GM18526 (cell line): ENCODE data around the gene LLCFC1.

ENCODE experiments used
- POLR2A ChIP-seq: IDR thresholded peaks from 3 replicates; pipeline ENCODE4 v1.6.1; 2011; ENCODE audit not compliant: insufficient read length; ENCODE audit errors: extremely low read depth

LLCFC1 gene

DNA sequence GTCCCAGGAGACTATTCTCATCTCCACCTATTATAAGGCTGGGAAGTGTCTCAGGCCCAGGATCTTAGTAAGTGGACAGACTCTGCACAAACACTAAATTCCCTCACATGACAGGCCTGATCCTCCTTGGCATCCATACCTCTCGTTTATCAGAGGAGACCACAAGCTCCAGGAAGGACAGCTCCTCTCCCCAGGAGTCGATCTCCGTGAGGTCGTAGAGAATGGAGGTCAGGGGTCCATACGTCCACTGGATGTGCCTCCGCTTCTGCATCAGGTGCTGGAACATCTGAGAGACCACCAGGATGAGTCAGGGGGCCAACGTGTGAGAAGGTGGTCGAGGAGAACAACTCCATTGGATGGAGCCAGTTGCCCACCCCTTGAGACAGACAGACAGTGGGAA lies 11.3 kb upstream of the LLCFC1 start:
- TF ChIP-seq POLR2A = no peak

DNA sequence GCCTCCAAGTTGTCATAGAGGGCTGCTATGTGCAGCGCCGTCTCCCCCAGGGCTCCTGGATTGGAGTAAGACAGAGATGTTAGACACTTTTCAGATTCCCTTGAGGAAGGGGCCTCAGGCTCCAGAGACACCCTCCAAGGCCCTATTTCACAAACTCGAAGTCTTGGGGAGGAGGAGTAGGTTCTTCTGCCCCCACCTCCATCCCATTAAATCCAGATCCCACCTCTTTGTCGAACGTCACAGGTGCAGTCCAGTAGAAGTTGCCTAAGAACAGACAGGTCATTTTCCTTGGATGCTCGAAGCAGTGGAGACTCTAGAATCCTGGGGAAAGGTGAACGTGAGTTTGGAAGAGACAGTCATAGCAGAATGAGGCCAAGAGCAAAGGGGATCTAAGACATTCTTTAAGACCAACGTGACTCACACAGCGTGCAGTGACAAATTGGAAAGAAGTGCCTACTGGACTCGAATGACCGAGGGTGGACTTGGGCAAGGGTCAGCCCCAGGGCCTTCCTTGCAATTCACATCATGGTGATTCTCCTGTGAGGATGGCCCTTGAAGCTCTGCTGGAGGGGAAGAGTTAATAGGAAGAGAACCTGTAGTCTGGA lies 9.1 kb upstream of the LLCFC1 start:
- no peak for TF ChIP-seq POLR2A

DNA sequence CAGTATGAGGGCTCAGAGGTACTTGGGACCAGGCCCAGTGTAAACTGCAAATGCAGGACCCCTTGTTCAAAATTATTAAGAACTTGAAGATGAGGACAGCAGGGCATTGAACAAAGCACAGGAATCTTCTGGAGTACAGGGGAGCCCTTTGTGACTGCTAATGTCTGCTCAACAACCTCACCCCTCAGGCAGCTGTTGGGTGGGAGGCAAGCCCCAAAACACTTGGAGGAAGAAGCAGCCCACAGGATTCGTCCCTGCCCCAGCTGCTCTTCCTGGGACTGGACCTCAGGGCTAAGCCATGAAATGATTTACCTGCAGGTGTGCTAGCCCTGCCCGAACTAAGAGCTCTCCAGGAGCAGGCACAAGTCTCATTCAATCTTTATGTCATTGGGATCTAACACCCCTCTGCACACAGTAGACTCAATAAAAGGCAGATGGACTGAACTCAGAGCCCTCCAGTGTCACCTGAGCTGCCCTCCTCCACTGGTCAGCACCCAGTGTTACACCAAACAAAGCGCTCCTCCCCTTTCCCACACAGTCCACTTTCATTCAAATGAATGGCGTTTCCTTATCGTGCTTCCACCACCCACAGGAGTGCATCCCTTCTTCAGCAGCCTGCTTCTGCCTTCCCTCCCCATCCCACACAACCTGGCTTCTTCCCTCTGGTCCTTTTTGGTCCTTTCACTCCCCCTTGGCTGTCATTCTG lies 6.7 kb upstream of the LLCFC1 start:
- TF ChIP-seq POLR2A = no peak

DNA sequence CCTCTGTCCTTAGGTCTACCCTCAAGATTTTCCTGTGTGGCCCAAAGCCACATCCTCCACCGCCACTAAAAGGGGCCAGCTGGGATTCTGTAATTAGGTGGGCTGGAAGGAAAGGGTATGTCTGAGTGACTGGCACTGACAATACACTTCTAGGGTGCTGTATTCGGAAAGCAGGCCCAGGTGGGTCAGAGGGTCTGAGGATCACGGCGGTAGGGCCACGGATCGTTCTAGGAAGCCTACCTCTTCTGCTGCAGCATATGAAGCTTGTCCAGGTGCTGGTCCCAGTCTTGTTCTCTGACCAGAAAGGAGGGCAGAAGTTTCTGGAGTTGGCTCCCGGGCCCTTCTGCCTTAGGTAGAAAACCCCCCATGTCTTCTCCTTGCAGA lies 6.2 kb upstream of the LLCFC1 start:
- no peak for TF ChIP-seq POLR2A

DNA sequence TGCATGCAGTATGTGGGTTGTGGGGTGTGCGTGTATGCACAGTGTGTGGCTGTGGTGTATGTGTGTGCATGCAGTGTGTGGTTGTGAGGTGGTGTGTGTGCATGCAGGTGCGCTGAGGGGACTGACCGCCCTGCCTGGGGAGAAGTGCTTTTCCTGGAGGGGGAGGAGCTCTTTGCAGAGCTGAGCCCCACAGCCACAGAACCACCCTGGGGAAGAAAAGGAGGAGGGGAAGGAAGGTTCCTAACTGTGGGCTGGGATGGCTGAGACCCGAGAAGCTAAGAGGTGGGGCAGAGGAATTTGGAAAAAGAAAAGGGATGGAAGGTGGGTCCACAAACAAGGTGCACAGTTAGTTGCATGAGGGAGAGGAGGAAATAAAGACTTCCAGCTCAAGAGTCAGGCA lies 5.7 kb upstream of the LLCFC1 start, which contains the start of gene TRPV5:
Gene TRPV5 (minus strand): TSS at position 123 of the 400 bp plus-strand sequence. CDS start 287 bp downstream, outside the sequence.
- TF ChIP-seq POLR2A = no peak

DNA sequence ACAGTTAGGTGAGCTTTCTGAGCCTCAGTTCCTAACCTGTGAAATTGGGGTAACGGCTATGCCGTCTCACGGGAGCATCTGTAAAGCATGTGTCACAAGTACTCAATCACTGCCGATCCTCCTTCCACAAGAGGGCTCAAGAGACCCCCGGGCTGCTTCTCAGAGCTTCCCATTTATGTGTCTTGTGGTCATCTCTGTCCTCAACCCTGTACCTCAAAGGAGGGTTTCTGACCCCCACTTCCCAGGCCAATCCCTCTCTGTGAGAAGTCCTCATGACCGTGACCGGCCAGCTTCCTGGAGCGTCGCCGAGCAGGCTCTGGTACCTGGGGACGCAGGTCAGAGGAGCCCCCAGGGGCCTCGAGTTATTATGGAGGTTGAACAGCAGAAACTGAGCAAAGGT lies 5.2 kb upstream of the LLCFC1 start:
- no peak for TF ChIP-seq POLR2A

DNA sequence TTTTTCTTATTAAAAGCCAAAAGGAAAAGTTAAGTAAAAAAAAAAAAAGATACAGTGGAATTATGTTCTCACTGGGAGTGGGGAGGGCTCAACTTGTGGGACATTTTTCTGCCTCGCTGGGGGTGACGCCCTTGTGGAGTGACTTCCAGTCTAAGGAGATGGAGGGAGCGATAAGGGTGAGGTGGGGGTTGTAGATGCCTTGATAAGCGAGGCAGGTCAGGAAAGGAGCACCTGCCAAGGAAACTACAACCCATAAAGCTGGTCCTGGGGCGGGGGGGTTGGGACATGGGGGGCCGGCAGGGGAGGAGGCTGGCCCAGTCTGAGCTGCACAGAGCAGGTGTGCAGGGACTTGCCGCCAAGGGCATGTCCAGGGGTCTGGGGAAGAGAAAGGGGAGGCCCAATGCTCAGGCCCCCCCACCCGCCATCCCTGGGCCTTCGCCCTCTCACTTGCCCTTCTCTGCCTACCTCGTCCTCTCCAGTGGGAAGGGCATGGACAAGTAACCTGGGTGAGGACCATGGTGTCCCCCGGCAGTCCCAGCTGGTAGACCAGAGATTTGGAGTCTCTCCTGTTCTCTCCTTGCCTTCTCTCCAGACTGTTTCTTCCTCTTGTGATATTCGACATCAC lies 3.2 kb upstream of the LLCFC1 start:
- TF ChIP-seq POLR2A = no peak

DNA sequence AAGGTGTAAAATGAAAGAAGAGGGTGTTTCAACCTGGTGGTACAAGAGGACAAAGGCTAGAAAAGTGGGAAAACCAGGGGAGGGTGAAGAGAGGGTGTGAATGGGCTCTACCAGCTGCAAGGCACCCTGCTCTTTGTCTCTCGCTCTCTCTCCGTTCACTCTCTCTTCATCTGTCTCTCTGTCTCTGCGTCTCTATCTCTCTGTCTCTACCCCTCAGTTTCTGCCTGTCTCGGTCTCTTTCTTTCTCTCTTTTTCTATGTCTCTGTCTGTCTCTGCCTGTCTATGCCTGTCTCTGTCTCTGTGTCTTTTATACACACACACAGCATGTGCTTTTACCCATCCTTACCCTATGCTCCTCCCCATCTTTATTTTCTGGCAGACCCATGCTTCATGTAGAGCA lies 673 bp upstream of the LLCFC1 start:
- TF ChIP-seq POLR2A = no peak

DNA sequence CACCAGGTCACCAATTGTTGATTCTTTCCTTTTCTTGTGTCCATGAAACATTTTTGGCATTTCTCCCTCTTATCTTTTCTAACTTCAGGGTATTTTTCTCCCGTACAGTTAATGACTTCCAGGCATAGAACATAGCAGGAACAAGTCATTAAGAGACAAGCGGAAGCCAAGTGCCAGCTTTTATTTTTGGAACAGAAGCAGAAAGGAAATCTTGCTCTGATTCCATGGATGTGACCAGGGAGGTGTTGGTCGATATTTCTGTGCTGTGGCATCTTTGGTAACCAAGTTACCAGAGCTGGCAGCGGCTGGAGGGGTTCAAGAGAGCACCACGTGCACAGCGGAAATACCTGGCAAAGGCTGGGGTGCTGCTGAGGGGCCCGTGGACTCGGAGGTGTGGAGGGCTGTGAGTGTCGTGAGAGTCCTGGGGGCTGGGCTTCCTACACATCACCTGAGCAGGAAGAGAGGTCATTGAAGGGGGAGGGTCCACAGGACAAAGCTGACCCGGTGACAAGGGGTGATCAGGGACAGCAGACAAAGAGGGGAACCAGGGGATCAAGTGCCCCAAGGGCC lies 1.8 kb downstream of the LLCFC1 start:
- TF ChIP-seq POLR2A = no peak

DNA sequence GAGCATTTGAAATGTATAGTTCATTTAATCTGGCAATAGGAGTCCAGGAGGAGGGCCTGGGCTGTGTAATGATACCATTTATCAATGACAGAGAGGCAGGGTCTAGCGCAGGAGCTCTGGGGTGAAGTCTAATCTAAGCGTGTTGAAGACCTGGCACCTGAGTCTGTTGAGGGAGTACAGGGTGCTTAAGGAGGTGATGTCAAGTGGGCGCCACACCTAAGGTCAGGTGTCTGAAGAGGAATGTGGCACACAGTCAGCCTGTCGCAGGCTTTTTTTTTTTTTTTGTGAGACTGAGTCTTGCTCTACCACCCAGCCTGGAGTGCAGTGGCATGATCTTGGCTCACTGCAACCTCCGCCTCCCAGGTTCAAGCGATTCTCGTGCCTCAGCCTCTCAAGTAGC lies 2.3 kb downstream of the LLCFC1 start:
- TF ChIP-seq POLR2A = no peak

DNA sequence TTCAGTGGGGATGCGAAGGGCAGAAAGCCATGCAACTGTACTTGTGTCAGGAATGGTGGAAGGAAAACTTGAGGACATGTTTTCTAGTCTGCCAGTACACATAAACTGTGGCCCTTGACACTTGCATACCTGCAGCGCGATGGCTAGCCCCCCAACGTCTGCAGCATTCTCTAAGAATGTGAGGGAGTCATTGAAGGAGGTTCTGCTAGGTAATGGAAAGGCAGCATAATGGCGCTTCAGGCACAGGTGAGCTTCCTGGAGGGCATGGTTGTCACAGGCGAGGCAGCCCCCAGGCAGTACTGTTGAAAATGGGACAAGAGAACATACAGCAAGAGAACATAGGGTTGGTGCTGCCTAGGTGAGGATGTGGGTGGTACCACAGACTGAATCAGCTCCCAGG lies 3.5 kb downstream of the LLCFC1 start:
- no peak for TF ChIP-seq POLR2A

DNA sequence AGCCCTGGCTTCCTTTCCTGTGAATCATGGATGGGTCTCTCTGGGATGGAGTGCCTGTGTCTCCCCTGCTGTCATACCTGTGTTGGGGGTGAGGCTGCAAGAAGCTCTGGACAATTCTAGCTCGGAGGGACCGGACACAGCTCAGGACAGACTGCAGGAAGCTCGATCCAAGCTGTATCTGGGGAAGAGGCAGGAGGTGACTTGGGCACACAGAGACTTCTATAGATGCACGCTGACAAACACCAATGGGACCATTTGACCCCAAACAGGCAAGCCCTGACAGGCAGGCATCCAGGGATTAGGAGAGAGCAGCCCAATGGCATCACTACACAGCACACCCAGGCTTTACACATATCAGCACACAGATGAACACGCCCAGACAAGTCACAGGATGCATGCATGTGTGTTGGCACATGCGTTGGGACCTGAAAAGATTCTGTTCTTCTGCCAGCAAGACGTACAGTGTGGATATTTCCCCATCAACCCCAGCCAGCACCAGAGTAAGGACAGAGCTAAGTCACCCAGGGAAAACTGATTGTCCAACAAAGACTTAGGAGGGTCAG lies 4.5 kb downstream of the LLCFC1 start:
- no peak for TF ChIP-seq POLR2A

DNA sequence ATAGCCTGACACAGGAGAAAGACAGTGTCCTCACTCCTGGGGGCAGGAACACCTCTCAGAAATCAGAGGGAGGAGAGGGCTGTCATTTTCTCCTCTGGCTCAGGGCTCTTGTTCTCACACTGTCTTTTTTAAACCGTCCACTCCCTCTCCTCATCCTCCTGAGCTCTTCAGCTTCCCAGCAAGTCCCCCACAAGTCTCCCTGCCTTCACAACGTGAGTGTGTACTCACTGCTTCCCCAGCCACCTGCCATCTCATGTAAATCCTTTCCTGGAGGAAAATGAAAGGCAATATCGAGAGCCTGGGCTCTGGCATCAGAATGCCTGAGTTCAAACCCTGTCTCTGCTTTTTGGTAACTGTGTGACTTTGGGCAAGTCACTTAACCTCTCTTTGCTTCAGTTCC lies 5.7 kb downstream of the LLCFC1 start:
- TF ChIP-seq POLR2A = no peak

DNA sequence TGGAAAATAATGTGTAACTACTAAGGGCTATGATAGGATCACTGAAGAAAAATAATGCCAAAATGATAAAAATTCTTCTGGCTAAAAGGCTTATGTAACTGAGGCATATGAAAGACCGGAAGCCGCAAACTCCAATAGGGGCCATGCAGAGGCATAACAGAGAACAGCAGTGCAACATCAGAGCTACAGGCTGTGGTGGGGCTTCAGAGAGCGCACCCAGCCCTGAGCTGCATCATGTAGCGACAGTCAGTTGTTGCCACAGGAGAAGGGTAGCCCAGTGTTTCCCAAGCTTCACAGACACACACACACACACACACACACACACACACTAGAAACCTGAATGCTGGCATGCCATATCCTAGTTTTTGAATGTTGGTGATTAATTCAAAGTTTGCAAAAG lies 9.3 kb downstream of the LLCFC1 start:
- no peak for TF ChIP-seq POLR2A

DNA sequence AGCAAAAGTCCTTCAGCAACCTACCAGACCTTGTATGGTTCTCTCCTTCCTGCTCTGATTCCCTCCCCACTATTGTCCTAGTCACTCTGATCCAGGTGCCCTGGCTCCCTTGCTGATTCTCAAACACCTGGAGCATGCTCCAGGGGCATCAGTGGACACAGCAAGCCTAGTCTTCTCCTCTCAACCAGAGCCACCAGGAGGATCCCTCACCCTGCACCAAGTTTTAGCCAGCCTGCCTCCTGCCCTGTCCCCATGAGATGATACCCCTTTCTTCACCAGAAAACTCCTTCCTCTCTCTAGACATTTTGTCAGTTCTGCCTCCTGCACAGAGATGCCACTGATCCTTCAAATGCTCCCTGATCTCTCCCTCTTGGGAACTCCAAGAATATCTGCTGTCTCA lies 11.0 kb downstream of the LLCFC1 start:
- TF ChIP-seq POLR2A = no peak
